GM18511 (cell line): ENCODE measurements around the gene SLC25A22.

Source experiments
- ATAC-seq: cut with Tn5 transposase; IDR thresholded peaks from one replicate; pipeline ENCODE4 v1.9.1; 2021; ENCODE audit warnings: mild to moderate bottlenecking, moderate library complexity; ENCODE audit not compliant: unreplicated experiment

SLC25A22 gene

GRCh38 chr11:834371-835316 lies 36.6 kb upstream of the SLC25A22 start:
- ATAC-seq, result no peak

- ATAC-seq, result no peak
Measured at GRCh38 chr11:833849-834311, 35.8 kb upstream of the SLC25A22 start.

- ATAC-seq, result no peak
Measured at GRCh38 chr11:833114-833791, 35.2 kb upstream of the SLC25A22 start.

- no peak for ATAC-seq
Measured at GRCh38 chr11:832529-833113, 34.5 kb upstream of the SLC25A22 start, which contains the start of gene CD151. CD151 (plus strand) TSS chr11:832952; CDS start chr11:836070, 3,118 bp downstream.

- no peak for ATAC-seq
Measured at GRCh38 chr11:831961-832528, 34.0 kb upstream of the SLC25A22 start.

- ATAC-seq, result no peak
Measured at GRCh38 chr11:831118-831864, 33.2 kb upstream of the SLC25A22 start.

- peak; percentile 29 for ATAC-seq
Measured at GRCh38 chr11:830295-831117, 32.4 kb upstream of the SLC25A22 start.

GRCh38 chr11:829847-830294 lies 31.8 kb upstream of the SLC25A22 start:
- peak; percentile 2 for ATAC-seq

GRCh38 chr11:829176-829846 lies 31.2 kb upstream of the SLC25A22 start:
- ATAC-seq, result no peak

- no peak for ATAC-seq
Measured at GRCh38 chr11:828506-829175, 30.6 kb upstream of the SLC25A22 start.

GRCh38 chr11:827897-828192 lies 29.8 kb upstream of the SLC25A22 start, which contains the start of gene CRACR2B:
CRACR2B (plus strand) TSS chr11:827919; CDS start chr11:828608, 689 bp downstream.
- ATAC-seq, result no peak

GRCh38 chr11:827146-827896 lies 29.2 kb upstream of the SLC25A22 start:
- ATAC-seq, result no peak

GRCh38 chr11:826836-827145 lies 28.7 kb upstream of the SLC25A22 start:
- no peak for ATAC-seq

- no peak for ATAC-seq
Measured at GRCh38 chr11:826227-826621, 28.1 kb upstream of the SLC25A22 start.

- no peak for ATAC-seq
Measured at GRCh38 chr11:825366-826226, 27.5 kb upstream of the SLC25A22 start.

- ATAC-seq, result no peak
Measured at GRCh38 chr11:824942-825341, 26.9 kb upstream of the SLC25A22 start.

- ATAC-seq, result no peak
Measured at GRCh38 chr11:824292-824880, 26.3 kb upstream of the SLC25A22 start.
